Stimulated activated CD8-positive, alpha-beta memory T cell treated with anti-CD3 and anti-CD28 coated beads, Interleukin-2, amount 100 ng/mL, for 1 hour (primary cell): ENCODE measurements around the gene AGAP1.

Experiments
- DNase-seq, 2 donors: peaks; one replicate each; pipeline ENCODE4 v3.0.0-alpha.2; 2020; ENCODE audit warnings: low read depth in 2 of 2

The AGAP1 gene

DNA sequence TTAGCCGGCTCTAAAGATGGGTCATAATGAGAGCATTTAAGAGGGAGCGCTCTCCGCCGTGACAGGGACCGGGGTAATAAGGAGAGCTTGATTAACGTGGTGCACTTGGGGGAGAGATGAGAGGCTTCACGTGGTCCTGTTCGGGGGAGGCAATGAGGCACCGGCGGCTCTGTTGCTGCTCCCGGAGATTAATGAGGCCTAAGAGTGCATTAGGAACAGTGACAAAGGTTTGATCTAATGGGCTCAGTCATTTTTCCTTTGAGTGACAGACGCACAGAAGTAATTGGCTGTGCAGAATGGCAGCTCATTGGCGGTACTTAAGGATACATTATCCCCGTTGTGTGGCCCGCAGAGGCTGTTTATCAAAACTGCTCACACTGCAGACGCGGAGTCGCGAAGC lies 423.7 kb downstream of the AGAP1 start:
- DNase-seq, result no peak

DNA sequence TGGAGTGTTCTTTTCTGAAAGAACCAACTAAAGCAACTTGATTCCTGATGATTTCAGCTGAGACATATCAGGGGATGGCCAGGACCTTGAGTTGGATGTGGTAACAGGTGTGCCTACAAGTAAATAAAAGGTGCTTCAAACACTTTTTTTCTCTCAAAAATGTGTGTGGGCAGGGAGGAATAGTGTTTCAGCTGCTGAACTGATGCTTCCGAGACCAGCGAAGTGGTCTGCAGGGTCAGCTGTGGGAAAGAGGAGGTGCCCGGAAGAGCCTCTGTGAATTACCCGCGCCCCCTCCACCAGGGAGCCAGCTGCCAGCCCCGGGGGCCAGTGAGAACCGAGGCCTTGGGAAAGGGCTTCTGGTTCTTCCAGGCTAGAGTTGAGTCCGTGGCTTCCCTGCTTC lies 425.0 kb downstream of the AGAP1 start:
- no peak for DNase-seq

DNA sequence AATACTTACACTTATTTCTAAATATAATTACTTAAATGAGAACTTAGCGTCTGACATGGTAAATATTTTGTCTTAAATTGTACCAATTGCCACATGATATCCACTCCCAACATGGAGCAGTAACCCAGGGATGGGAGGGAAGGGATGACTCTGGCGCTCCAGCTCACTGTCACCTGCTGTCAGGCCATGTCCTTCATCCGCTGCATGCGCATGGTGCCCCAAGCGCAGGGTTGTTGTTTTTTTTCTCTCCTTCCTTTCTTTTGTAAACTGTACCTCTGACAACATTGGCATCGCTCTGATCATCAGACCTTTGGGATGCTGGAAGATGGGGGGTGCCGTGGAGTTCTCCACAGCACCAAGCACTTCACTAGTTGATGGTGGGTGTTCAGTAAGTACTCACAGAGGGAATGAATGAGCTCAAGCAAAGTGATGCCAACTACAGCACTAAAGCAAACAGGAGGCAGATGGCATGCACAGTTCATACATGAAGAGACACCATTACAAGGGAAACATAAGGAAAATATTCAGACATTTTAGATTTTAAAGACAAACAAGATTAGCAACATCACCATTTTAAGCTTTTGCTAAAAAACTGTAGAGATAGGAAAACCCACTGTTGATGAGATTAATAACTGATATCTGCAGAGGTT lies 426.5 kb downstream of the AGAP1 start:
- DNase-seq, result no peak

DNA sequence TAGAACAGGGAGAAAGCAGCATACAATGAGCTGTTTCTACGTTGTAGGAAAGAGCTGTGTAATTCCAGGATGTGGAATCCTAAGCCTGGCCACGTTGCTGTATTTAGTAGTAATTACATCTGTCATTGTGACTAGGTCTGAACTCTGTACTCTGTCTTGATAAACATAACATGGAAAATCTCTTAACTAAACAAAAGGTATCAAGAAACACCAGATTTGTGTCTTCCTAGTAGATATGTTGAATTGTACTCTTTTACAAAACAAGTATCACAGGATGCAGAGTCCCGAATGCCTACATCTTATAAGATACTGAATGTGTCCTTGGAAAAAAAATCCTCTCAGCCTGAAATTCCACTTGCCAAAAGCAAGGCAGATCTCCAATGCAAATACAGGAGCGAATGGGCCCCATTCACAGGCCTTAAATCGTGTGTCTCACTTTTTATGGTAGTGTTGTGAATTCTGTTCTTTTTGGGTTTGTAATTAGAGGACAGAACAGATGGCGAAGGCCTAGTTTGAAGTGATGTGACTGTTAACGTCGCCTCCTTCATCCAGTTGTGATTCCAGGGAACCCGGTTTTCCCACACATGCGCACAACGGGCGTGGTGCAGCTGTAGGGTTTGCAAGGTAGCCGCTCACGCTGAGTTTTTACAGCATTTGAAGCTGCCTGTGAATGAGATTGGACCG lies 427.8 kb downstream of the AGAP1 start:
- DNase-seq, result no peak

DNA sequence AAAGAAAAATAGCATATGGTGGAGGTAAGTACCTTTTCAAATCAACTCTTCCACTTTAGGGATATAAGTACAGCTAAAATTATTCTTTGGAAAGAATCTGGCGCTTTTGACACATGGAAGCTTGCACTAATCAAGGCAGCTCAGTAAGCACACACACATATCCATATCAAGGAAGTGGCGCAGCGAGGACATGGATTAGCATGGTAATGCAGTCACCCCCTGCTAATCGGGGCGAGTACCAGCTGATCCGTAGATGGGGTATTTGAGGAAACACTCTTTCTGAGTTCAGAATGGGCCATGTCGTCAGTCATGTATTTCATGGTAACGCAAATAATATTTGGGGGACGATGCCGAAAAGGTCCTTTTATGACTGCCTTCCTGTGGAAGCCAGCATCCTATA lies 429.0 kb downstream of the AGAP1 start:
- DNase-seq, result no peak

DNA sequence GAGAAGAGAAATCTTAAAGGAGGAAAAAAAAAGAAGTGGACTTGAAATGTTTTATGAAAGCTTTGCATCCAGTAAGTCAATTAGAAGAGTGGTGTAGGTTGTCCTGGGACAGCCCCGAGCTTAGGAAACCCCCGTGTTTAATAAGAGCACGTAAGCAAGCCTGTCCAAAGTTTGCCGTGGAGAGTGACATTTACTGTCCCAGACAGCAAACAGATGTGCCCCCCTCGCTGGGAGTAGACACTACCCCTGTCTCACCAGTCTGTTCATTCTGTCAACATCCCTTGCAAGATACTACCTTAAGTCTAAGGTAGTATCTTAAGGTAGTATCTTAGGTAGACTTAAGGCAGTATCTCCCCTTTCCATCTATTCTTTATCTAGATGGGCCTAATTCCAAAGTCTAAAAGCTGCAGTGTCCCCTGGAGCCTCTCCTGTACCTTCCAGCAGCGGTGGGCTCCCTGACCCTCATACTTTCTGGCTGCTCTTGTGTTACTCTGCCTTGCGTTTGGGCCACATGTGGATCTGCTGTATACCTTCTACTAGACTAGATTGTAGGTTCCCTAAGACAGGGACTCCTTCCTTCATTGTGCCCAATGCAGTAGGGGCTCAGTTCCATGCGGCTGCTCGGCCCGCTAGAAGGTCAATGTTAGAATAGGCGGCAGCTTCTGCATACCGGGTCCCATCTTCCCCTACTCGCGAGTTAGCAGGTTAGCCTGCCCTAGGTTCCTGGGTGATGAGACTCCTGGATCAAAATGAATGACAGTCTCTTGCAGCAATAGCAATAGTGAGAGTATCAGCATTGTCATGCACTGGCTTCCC lies 430.2 kb downstream of the AGAP1 start:
- DNase-seq, result no peak

DNA sequence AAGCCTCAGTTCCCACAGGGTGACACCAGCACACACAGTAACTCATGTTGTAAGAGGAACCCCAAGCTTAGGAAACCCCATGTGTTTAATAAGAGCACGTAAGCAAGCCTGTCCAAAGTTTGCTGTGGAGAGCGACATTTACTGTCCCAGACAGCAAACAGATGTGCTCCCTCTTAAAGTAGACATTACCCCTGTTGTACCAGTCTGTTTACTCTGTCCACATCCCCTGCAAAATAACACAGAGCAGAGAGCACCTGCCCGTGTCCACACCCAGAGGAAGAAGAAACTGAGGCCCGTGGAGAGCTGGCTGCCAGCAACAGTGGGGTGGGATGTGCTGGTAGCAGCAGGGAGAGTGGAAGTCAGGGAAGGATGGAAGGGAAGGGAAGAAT lies 430.8 kb downstream of the AGAP1 start:
- no peak for DNase-seq

DNA sequence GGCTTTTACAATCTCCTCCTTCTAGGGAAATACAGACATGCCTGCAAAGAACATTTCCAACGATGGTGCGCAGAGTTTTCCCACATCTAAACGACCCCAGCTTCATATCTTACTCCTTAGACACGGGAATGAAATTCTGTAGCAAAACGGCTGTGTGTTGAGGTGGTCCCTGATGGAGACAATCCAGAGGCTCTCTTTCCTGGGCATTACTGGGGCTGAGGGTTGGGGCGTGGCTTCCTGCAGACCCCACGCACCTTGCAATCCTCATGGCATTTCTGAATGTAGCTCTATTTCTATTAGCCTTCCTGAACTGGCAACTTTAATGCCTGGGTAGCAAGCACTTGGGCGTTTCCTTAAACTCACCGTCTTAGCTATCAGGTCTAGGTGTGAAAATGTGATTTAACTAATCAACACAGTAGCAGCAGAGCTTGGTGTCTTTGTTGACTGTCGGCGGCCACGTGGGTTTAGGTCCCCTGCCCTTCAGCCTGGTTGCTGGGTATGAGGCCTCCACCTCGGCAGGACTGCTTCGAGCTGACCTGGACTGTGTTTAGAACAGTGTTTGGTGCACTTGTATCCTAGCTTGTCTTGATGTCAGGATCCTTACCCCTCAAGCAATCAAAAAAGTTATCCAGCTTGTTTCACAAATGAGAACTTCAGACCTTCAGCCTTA lies 431.5 kb downstream of the AGAP1 start:
- no peak for DNase-seq

DNA sequence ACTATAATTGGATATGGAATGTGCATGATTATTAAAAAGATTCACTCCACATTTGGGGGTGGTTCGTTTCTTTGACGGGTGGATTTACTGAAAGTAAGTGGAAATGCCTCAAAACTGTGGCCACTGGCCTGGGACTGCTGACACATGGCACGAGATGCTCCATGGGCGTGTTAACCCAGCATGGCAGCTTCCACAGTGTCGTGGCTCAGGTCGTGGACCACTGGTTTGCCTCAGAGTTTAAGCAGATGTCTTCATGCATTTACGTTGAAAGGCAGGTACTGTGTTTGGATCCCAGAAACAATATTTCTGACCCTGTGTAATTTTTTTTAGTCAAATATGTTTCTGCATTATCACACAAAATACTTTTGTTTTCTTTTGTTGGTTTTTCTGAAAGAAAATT lies 432.4 kb downstream of the AGAP1 start:
- DNase-seq, result no peak

DNA sequence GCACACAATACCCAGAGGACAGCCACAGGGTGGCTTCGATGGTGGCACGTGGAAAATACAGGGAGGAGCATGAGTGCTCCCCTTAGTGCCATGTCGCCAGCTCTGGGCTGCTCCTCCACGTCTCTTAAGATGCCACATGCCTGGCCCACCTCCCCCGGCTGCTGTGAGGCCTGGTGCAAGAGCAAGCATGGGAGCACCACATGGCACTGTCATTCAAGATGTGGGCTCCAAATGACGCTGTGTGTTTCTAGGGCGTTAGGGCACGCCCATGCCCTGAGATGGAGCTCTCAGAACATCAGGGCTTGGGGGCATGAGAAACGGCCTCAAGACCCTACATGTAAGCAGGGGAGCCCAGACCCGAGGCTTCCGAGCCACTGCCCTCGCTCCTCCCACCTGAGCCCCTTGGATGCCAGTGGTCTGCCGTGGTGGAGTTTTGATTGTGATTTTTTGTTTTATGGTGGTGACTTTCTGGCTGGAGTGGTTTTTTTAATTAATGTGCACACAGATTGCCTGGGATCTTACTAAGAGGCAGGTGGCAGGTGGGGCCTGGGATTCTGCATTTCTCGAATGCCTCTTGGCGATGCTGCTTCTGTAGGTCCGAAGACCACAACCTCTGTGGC lies 435.0 kb downstream of the AGAP1 start:
- no peak for DNase-seq

DNA sequence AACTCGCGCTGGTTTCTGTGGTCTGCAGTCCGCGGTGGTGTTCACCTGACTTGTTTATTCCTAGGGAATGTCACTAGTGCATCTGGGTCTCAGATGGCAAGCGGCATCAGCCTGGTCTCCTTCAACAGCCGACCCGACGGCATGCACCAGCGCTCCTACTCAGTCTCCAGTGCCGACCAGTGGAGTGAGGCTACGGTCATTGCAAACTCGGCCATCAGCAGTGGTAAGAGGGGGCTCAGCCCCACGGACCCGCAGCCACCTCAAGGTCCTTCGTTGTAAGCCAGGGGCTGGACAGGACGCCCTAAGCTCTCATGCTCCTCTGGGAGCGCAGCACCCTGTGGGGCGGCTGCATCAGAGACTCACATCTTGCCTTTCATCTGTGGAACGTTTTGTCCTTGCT lies 436.9 kb downstream of the AGAP1 start:
- no peak for DNase-seq

DNA sequence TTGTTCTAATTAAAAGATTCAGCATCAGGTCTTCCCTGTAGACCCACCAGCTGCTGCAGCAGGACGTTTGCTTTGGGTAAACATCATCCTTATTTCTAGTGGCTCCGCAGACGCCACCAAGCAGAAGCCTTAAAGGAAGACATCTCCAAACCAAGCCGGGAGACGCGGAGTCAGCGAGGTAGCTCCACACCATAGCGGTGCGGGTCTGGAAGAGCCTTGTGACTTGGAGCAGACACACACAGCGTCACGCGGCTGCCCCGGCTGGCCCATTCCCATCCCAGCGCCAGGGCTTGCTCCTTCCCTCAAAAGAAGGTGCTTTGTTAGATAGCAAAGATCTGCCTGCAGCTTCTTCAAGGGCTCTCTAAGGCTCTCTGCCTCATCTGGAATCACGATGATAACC lies 437.8 kb downstream of the AGAP1 start:
- DNase-seq, result no peak

DNA sequence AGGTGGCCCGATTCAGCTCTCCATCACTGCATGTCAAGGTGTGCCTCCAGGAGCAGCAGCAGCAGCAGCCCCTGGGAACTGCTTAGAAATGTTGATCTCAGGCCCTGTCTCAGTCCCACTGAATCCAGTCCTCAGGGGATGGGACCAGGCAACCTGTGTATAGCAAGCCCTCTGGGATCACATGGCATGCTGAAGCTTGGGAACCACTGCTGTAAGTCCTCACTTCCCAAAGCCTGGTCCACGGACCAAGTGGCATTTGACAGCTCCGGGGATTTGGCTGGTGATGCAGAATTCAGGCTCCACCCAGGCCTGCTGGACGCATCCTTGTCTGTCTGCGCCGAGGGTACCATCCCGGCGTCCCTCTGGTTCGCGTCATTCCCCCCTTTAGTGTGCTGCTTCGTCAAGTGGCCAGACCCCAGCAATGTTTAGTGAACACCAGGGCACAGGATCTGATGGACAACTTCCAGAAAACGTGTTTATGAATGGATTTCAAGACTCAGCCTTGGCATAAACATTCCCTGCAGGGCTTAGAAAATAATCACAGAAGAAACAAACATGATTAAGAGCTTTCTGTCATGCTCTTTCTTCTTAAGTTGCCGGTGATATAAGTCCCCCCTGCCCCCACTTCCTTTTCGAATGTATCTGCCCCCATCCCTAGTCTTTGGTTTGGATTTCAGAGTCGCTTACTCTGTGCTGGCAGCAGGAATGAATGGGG lies 440.4 kb downstream of the AGAP1 start:
- no peak for DNase-seq

DNA sequence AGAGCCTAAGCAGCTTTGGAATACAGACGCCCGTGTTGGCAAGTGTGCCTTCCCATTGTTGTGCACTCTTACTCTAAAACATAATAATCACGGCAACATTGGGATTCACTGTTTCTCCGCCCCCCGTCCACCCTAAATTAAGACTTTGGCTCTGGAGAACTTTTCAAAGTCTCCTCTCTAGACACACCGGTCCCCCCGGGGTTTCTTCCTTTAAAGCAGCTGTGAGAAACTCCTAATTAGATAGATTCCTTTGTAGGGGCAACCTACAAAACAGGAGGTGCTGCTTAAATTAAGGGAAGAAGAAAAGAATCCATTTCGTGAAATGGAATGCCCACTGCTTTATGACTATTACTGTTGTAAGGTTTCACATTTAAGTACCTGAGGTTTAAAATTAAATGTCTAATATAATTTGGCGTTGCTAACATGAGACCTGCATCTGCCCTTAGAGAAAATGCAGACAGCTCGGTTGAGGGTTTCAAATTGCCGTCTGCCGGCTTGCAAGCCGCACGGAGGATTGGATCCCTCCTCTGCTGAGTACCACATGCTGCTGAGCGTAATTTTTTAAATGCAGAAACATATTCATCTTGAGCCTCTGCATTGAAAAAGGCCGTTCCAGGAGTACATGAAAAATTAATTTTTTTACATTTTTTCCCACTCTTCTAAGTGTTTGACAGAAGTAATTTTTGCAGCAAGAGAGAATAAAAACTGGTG lies 441.1 kb downstream of the AGAP1 start:
- no peak for DNase-seq

DNA sequence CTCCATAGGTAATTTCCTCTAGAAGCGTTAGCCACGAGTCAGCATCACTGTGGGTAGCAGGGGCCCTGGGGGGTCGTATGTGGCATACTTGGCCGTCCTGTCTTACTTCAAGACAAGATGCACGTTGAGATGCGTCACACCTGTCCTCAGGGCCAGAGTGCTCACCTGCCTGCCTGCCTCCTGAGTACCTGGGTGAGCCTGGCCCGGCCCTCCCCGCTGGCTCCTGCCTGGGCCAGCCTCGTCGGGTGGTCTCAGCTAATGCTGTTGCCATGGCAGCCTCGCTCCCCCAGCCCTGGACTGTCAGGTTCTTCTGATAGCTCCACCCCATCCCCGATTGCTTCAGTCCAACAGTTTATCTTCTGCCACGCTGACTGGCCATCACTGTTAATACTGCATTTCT lies 441.9 kb downstream of the AGAP1 start:
- DNase-seq, result no peak

DNA sequence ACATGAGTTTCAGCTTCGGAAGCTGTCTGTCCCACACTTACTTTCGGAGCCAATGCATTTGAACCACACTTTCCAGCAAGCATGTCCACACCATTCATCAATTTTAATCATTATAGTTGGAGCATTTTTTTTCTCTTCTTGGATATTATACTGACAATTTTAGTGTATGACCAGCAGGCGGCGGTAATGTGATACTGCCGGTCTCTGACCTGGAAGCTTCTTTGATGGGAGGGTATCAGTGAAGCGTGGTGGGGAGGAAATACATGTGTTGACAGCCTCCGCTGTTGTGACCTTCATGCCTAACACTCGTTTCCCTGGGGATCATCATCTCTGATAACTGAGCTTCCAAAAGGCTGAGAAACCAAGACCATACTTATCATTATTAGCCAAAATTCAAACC lies 442.6 kb downstream of the AGAP1 start:
- DNase-seq, result no peak

DNA sequence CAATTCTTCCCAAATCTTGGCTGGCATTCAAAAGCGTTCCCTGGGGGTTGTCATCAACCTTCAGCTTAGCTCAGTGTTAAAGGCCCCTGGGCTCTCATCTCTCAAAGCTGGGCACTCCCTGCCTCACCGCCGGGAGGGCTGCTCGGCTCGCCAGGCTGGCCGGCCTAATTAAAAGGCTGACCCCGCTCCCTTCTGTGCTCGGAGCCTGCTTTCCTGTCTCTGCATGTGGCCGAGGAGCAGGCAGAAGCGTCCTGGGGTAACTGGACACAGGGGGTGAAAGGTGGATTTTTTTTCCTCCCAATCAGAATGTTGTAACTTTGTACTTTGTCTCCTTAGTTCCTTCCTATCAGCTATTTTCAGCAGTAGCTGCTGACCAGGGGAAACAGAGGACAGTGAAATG lies 443.2 kb downstream of the AGAP1 start:
- DNase-seq, result no peak

DNA sequence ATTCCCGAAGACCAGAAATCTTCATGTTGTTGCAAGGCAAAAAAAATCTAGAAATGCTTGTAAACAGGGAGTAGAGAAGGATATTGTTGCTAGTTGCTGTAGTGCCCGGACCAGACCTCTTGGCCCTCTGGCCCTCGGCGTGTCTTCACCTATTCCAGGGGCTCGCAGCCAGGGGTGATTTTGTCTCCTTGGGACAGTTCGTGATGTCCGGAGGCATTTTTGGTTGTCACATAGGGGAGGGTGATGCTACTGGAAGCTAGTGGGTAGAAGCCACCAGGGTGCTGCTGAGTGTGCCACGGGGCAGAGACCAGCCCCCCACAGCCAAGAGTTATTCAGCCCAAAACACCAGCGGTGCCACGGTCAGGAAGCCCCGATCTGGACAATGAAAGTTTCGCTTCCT lies 443.7 kb downstream of the AGAP1 start:
- DNase-seq, result no peak

DNA sequence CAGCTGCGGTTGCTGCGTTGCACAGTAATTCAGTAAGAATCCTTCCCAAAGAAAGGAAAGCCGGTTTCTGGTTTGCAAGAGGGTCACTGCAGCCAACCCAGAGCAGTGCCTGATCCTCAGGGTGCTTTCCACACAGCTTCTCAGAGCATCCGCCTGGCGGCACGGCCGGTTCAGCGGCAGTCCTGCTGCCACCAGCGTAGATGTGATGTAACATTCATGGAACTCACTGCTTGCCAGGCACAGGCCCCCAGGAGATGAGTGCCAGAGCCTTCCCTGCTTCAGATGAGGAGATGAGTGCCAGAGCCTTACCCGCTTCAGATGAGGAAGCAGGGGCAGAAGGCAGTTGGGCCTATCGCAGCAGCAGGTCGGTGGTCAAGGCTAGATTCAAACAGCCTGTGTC lies 444.1 kb downstream of the AGAP1 start:
- no peak for DNase-seq

DNA sequence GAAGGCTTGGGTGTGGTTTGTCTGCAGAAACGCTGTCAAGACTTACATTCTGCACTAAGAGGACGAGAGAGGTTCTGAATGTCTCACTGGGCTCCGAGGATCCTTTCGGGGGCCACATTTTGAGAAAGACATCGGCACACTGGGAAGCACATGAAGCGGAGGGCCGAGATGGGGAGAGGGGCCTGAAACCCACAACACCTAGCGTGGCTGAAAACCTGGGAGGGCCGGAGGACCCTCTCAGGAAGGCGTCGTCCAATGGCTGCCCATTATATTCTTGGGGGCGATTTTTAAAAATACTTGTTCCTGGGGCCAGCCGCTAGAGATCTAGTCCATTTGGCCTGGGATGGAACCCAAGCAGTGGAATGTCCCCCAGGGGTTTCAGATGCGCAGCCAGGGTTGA lies 444.8 kb downstream of the AGAP1 start:
- no peak for DNase-seq

DNA sequence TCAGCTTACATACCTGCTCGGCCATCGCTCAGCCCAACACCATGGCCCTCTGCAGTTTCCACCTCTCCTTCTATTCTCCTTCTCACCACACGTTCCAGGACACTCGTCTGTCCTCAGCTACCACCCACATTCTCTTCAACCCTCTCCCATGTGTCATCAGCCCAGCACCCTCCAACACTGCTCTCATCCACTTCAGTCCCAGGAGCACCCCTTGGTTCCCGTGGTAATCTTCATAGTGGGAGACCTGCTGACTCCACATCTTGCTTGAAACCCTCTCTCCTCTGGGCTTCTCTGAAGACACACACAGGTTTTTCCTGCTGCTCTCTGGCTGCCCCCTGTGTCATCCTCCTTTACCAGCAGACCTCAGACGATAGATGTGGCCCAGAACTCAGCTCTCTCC lies 445.6 kb downstream of the AGAP1 start:
- DNase-seq, result no peak
